ENCODE data around the gene TSPAN14.

DNA sequence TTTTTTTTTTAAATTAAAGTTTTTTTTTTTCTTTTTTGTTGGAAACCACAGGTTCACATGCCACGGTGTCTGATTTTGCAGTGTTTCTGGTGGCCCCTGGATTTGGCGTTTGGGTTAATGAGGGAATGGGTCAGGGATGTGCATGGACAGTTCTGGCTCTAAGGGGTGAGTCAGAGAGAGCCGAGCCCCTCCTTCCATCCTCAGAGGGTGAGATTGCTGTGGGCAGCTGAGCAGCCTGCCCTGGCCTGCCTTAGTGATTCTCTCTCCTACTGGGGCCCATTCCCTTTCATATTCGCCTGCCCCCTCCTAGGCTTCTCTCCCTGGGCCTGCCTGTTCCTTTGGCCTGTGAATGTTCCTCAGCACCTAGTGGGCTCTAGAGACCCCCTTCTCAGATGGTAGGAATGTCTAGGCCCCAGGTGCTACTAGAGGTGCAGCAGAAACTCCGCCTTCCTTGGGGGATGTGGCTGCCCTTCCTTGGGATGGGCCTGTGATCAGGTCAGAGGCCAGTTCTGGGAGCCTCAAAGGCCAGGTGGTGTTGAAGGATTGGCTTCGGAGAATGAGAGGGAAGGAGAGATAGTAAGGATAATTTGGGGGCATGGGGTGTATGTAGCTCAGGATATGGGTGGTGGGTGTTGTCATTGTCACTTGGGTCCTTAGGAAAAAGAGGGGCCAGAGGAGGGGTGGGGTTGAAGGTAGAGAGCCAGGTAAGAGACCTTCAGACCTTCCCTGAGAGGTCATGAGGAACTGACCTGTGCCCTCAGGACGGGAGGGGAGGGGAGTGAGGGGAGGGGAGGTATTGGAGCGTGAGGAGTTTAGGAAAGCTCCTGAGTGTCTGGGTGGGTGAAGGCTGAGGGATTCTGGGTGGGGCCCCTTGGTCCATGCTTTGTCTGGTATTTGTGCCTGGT lies 19.8 kb downstream of the TSPAN14 start:
- no peak for TF ChIP-seq POLR2A (IDR thresholded peaks at IDR 0.05)
- TF ChIP-seq, protein P1, sequence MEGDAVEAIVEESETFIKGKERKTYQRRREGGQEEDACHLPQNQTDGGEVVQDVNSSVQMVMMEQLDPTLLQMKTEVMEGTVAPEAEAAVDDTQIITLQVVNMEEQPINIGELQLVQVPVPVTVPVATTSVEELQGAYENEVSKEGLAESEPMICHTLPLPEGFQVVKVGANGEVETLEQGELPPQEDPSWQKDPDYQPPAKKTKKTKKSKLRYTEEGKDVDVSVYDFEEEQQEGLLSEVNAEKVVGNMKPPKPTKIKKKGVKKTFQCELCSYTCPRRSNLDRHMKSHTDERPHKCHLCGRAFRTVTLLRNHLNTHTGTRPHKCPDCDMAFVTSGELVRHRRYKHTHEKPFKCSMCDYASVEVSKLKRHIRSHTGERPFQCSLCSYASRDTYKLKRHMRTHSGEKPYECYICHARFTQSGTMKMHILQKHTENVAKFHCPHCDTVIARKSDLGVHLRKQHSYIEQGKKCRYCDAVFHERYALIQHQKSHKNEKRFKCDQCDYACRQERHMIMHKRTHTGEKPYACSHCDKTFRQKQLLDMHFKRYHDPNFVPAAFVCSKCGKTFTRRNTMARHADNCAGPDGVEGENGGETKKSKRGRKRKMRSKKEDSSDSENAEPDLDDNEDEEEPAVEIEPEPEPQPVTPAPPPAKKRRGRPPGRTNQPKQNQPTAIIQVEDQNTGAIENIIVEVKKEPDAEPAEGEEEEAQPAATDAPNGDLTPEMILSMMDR (IDR thresholded peaks at IDR 0.05) = no peak

Measured in adrenal gland (tissue), 5 donors.